ENCODE data around the gene FOXP1. TPM values are rescaled to one million over a fixed set of nuclear protein-coding genes. Genes with fewer than 3 reads are reported as not detected.

Gene FOXP1
- total and polyA plus RNA-seq, 2 of the 13 experiments (the other 11 are each of a cell fraction or from before 2014, with no cell fraction given), result 40.4 to 59.0 TPM

- TF ChIP-seq ZHX2 (IDR thresholded peaks at IDR 0.05; ENCODE audit: low read depth) (no peak), ZHX2 (CRISPR knock-in tag; IDR thresholded peaks at IDR 0.05; ENCODE audit: borderline replicate concordance) (peak; percentile 56; the same call in 1 of the 2 replicates), ZNF768 (CRISPR knock-in tag; IDR thresholded peaks at IDR 0.05) (no peak), TBX2 (CRISPR knock-in tag; IDR thresholded peaks at IDR 0.05; ENCODE audit: borderline replicate concordance) (peak; percentile 100), PAX8 (CRISPR knock-in tag; IDR thresholded peaks at IDR 0.05; ENCODE audit: borderline replicate concordance) (no peak), FOXO1 (CRISPR knock-in tag; IDR thresholded peaks at IDR 0.05) (peak; percentile 99), NR2C2 (CRISPR knock-in tag; IDR thresholded peaks at IDR 0.05; ENCODE audit: borderline replicate concordance) (peak; percentile 63), ZNF3 (CRISPR knock-in tag; IDR thresholded peaks at IDR 0.05) (no peak), HBP1 (CRISPR knock-in tag; IDR thresholded peaks at IDR 0.05; ENCODE audit: low read depth) (peak; percentile 78; the same call in 1 of the 2 replicates), ZNF232 (CRISPR knock-in tag; IDR thresholded peaks at IDR 0.05; ENCODE audit: borderline replicate concordance) (peak; percentile 83; the same call in 1 of the 2 replicates), BCLAF1 (IDR thresholded peaks at IDR 0.05) (no peak), ZNF24 (IDR thresholded peaks at IDR 0.05) (peak; percentile 41; the same call in 1 of the 2 replicates), TRIM22 (IDR thresholded peaks at IDR 0.05) (no peak), CREM (IDR thresholded peaks at IDR 0.05) (peak; percentile 96), CREM (CRISPR knock-in tag; IDR thresholded peaks at IDR 0.05) (no peak), FOXA1 (IDR thresholded peaks at IDR 0.05) (peak; percentile 99), FOXA1 (CRISPR knock-in tag; IDR thresholded peaks at IDR 0.05) (peak; percentile 97), YY1 (IDR thresholded peaks at IDR 0.05; ENCODE audit: insufficient read depth, insufficient replicate concordance, low read depth, low read length) (no peak), KAT8 (CRISPR knock-in tag; IDR thresholded peaks at IDR 0.05) (peak; percentile 79)
These were observed 375.1 kb downstream of the FOXP1 start (continued) for GRCh38 chr3:71208211-71209095.
